Astrocyte of the hippocampus (primary cell): ENCODE data around the gene KIAA1210.

Experiments used
- DNase-seq: peaks from one replicate; pipeline ENCODE4 v3.0.0; 2011; ENCODE audit warnings: low read depth, low spot score

KIAA1210 gene

GRCh38 chrX:119127650-119128049, at the start of gene KIAA1210:
KIAA1210 (minus strand) TSS chrX:119127812; CDS start chrX:119123642, 4,170 bp downstream.
- no peak for DNase-seq

- DNase-seq: no peak
These were observed 49.7 kb upstream of the KIAA1210 start for GRCh38 chrX:119177278-119177677.

- peak; percentile 25 for DNase-seq
These were observed 47.3 kb upstream of the KIAA1210 start for GRCh38 chrX:119174900-119175299.

GRCh38 chrX:119168104-119168503, 40.5 kb upstream of the KIAA1210 start:
- DNase-seq: no peak

- no peak for DNase-seq
These were observed 30.6 kb upstream of the KIAA1210 start for GRCh38 chrX:119158226-119158625.

- DNase-seq: no peak
These were observed 28.6 kb upstream of the KIAA1210 start for GRCh38 chrX:119156241-119156640.

GRCh38 chrX:119155416-119156035, 27.9 kb upstream of the KIAA1210 start:
- no peak for DNase-seq

GRCh38 chrX:119151051-119151380, 23.4 kb upstream of the KIAA1210 start:
- no peak for DNase-seq

- no peak for DNase-seq
These were observed 22.8 kb upstream of the KIAA1210 start for GRCh38 chrX:119150163-119151050.

GRCh38 chrX:119147486-119147885, 19.9 kb upstream of the KIAA1210 start:
- no peak for DNase-seq

- peak; percentile 13 for DNase-seq
These were observed 17.6 kb upstream of the KIAA1210 start for GRCh38 chrX:119145241-119145653.

GRCh38 chrX:119134466-119134865, 6.9 kb upstream of the KIAA1210 start:
- DNase-seq: no peak

GRCh38 chrX:119132961-119133360, 5.3 kb upstream of the KIAA1210 start:
- no peak for DNase-seq

- no peak for DNase-seq
These were observed 4.7 kb upstream of the KIAA1210 start for GRCh38 chrX:119132316-119132715.

- DNase-seq: no peak
These were observed 3.3 kb upstream of the KIAA1210 start for GRCh38 chrX:119130911-119131310.

GRCh38 chrX:119121341-119121740, 6.3 kb downstream of the KIAA1210 start:
- DNase-seq: peak; percentile 27

- peak; percentile 58 for DNase-seq
These were observed 8.7 kb downstream of the KIAA1210 start for GRCh38 chrX:119118780-119119395.

GRCh38 chrX:119107206-119107605, 20.4 kb downstream of the KIAA1210 start:
- no peak for DNase-seq

- peak; percentile 54 for DNase-seq
These were observed 21.8 kb downstream of the KIAA1210 start for GRCh38 chrX:119105826-119106225.

GRCh38 chrX:119101168-119101567, 26.4 kb downstream of the KIAA1210 start:
- DNase-seq: no peak

- DNase-seq: no peak
These were observed 31.7 kb downstream of the KIAA1210 start for GRCh38 chrX:119095936-119096335.

- no peak for DNase-seq
These were observed 32.8 kb downstream of the KIAA1210 start for GRCh38 chrX:119094819-119095218.
